ENCODE results near the gene RMRP. TPM values are rescaled to one million over a fixed set of nuclear protein-coding genes. Genes with fewer than 3 reads are reported as not detected.

Gene RMRP
- total RNA-seq, 1 donor from 2014 or later = 21,148 TPM

DNA sequence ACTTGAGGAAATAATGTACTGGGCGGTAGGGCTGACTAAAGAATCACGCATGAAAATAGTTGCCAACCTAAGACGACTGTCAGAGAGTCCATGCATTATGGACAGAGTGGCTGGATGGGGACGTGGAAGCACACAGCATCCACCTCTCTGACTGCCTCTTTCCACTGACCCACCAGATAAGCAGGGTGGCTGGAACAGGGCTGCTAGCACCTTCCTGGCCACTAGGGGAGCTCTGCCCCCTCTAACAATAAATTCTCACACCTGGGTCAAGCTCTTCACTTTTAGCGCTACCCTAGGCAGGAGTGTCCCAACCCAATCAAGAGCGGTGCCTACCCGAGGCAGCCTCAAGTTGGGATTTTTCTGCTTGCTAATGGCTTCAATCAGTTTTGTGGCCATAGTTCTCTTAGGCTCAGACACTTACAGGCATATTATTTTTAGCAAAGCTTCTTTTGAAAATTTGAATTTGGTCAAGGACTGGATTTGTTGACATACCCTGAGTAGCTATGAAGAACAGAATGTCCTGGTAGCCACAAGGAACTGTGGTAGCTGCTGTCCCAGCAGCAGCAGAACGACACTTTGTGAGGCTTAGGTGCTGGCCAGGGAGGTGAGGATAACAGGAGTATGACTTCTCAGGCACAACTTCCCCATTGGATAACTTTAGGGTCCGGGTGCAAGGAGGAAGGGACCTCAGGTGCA is 38.8 kb upstream of the RMRP start:
- Mint-ChIP-seq H3K9me3 (no peaks in the 10 kb centered on the region), H3K27ac (peak overlapping the region; percentile 30), H3K27me3 (ENCODE audit: low read depth) (no peaks in the 10 kb centered on the region), H3K4me1 (peaks cover 4% of the 10 kb centered on the region), H3K4me3 (no peak overlapping the region), H3K36me3 (peaks cover 15% of the 10 kb centered on the region)
- TF ChIP-seq, protein P1, sequence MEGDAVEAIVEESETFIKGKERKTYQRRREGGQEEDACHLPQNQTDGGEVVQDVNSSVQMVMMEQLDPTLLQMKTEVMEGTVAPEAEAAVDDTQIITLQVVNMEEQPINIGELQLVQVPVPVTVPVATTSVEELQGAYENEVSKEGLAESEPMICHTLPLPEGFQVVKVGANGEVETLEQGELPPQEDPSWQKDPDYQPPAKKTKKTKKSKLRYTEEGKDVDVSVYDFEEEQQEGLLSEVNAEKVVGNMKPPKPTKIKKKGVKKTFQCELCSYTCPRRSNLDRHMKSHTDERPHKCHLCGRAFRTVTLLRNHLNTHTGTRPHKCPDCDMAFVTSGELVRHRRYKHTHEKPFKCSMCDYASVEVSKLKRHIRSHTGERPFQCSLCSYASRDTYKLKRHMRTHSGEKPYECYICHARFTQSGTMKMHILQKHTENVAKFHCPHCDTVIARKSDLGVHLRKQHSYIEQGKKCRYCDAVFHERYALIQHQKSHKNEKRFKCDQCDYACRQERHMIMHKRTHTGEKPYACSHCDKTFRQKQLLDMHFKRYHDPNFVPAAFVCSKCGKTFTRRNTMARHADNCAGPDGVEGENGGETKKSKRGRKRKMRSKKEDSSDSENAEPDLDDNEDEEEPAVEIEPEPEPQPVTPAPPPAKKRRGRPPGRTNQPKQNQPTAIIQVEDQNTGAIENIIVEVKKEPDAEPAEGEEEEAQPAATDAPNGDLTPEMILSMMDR (IDR thresholded peaks at IDR 0.05; ENCODE audit: unreplicated experiment) = peak; percentile 75
- peak in 1 of 2 experiments; percentile 70 for DNase-seq (ENCODE audit: low spot score in 2 of 2, unreplicated experiment in 2 of 2)

DNA sequence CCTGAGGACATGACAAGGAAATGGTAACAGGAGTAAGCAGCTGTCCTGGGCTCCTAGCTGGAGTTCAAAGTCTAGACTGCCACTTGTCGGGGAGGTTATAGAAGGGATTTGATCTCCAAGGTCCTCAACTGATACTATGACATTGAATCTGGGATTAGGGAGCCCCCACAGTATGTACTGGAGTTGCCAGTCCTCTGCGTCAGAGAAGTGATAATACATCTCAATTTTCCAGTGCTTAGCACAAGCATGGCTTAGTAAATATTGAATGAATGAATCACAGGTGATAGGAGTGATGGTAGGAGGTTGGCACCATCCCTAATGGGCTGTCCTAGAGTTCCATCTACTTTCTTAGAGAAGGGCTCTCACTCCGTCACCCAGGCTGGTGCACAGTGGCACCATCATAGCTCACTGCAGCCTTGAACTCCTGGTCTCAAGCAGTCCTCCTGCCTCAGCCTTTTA is 38.2 kb upstream of the RMRP start:
- Mint-ChIP-seq H3K4me1 (peaks cover 8% of the 10 kb centered on the region), H3K4me3 (no peak overlapping the region), H3K27ac (no peak overlapping the region), H3K36me3 (peaks cover 15% of the 10 kb centered on the region), H3K9me3 (no peaks in the 10 kb centered on the region), H3K27me3 (ENCODE audit: low read depth) (no peaks in the 10 kb centered on the region)
- TF ChIP-seq, protein P1 (IDR thresholded peaks at IDR 0.05; ENCODE audit: unreplicated experiment) = no peak
- DNase-seq (ENCODE audit: low spot score in 2 of 2, unreplicated experiment in 2 of 2) = no peak

DNA sequence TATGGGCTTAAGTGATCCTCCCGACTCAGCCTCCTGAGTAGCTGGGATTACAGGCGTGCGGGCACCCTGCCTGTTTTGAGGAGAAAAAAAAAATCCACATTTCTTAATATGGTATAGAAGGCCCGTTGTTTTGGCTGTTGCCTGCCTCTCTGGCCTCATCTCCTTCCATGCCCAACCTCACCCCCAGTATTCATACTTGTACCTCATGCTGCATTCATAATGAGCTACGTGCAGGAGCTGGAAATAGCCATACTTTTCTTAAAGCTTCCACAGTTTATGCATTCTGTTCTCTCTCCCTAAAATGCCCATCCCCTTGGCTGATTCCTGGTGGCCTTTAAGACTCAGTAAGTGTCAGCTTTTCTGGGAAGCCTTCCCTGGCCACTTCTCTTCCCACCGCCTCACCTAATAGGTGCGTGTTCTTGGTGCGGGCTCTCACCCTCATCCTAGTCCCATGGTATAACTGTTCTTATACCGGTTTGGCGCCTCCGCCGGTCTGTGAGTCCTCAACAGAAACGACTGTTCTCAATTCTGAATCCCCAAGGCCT is 34.0 kb upstream of the RMRP start:
- H3K4me3 Mint-ChIP-seq = peak overlapping the region; percentile 80
- peaks cover 31% of the 10 kb centered on the region for H3K4me1 Mint-ChIP-seq
- H3K27ac Mint-ChIP-seq = peak overlapping the region; percentile 95
- H3K9me3 Mint-ChIP-seq = no peaks in the 10 kb centered on the region
- TF ChIP-seq, protein P1 (IDR thresholded peaks at IDR 0.05; ENCODE audit: unreplicated experiment) = no peak
- H3K27me3 Mint-ChIP-seq (ENCODE audit: low read depth) = no peaks in the 10 kb centered on the region
- no peak for DNase-seq (ENCODE audit: low spot score in 2 of 2, unreplicated experiment in 2 of 2)
- peaks cover 6% of the 10 kb centered on the region for H3K36me3 Mint-ChIP-seq

DNA sequence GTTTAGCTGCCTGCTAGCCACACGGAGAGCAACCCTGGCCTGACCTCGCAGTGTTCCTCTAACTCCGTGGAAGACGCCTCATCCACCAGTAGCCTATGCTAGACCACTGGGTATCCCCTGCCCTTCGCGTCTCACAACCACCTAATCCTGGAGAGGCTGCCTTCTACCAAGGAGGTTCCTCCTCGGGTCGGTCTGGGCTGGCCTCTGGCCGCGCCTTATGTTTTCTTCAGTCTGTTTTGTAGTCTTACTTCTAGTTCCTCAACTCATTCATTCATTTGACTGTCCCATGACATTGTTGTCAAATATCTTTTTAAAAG is 33.5 kb upstream of the RMRP start:
- H3K9me3 Mint-ChIP-seq = no peaks in the 10 kb centered on the region
- H3K27me3 Mint-ChIP-seq (ENCODE audit: low read depth) = no peaks in the 10 kb centered on the region
- peak overlapping the region; percentile 95 for H3K27ac Mint-ChIP-seq
- H3K4me3 Mint-ChIP-seq = peak overlapping the region; percentile 80
- peaks cover 5% of the 10 kb centered on the region for H3K36me3 Mint-ChIP-seq
- TF ChIP-seq, protein P1 (IDR thresholded peaks at IDR 0.05; ENCODE audit: unreplicated experiment) = no peak
- no peak for DNase-seq (ENCODE audit: low spot score in 2 of 2, unreplicated experiment in 2 of 2)
- peaks cover 36% of the 10 kb centered on the region for H3K4me1 Mint-ChIP-seq

DNA sequence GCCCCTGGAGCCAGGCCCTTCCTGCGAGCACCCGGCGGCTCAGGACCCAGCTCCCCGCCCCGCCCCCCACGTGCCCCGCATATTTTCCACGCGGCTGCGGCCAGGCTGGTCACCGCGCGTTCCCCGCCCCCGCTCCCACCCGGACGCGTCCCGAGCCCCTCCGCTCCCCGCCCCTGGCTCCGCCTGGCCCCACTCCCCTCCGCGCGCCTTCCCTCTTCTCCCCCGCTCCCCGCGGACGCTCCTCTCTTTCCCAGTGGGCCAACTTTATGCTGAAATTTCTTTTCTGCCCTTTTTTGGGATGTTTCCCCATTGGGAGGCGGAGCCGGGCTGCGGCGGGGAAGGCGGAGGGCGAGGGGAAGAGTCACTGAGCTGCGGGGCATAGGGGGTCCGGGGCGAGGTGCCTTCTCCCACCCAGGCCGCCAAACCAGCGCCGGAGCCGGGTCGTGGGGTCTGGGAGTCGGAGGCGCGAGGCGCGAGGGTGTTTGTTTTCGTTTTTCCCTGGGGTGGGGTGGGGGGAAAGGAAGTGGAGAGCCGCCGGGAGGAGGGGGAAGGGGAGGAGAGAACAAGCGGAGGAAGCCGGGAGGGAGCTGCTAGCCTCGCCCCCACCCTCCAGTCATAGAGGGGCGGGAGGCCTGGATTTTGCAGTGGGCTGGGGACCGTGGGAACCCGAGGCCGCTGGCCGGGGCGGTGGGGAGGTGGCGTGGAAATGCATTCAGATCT is 33.0 kb upstream of the RMRP start:
- TF ChIP-seq, protein P1 (IDR thresholded peaks at IDR 0.05; ENCODE audit: unreplicated experiment) = no peak
- peak; percentile 72 to 74 for DNase-seq (ENCODE audit: low spot score in 2 of 2, unreplicated experiment in 2 of 2)
- Mint-ChIP-seq H3K9me3 (no peaks in the 10 kb centered on the region), H3K27me3 (ENCODE audit: low read depth) (no peaks in the 10 kb centered on the region), H3K4me1 (peaks cover 38% of the 10 kb centered on the region), H3K4me3 (peak overlapping the region; percentile 88), H3K27ac (peak overlapping the region; percentile 95), H3K36me3 (peaks cover 8% of the 10 kb centered on the region)

Data from mesothelial cell of epicardium (in vitro differentiated cells).